GM13976 (cell line): ENCODE data around the gene DRAM2.
A peak's percentile ranks its signal among the peaks of the same experiment; 100 is the strongest.

ENCODE experiments used
- DNase-seq: peaks from one replicate; pipeline ENCODE4 v3.0.0; 2012; ENCODE audit warnings: low spot score
- CTCF ChIP-seq: IDR thresholded peaks from 2 replicates; pipeline ENCODE4 v1.5.1; 2012; ENCODE audit warnings: borderline replicate concordance, mild to moderate bottlenecking; ENCODE audit not compliant: insufficient read depth; ENCODE audit errors: extremely low read depth, missing control alignments, control extremely low read depth
- in situ Hi-C: fragments of 300-500 bp; cut with MboI; formaldehyde crosslinking; loops from one replicate; pipeline ENCODE4 v1.12.0; 2022; ENCODE audit warnings: low sequenced_read_pairs, mixed read lengths, inconsistent platforms; ENCODE audit not compliant: unreplicated experiment

Gene DRAM2

DNA sequence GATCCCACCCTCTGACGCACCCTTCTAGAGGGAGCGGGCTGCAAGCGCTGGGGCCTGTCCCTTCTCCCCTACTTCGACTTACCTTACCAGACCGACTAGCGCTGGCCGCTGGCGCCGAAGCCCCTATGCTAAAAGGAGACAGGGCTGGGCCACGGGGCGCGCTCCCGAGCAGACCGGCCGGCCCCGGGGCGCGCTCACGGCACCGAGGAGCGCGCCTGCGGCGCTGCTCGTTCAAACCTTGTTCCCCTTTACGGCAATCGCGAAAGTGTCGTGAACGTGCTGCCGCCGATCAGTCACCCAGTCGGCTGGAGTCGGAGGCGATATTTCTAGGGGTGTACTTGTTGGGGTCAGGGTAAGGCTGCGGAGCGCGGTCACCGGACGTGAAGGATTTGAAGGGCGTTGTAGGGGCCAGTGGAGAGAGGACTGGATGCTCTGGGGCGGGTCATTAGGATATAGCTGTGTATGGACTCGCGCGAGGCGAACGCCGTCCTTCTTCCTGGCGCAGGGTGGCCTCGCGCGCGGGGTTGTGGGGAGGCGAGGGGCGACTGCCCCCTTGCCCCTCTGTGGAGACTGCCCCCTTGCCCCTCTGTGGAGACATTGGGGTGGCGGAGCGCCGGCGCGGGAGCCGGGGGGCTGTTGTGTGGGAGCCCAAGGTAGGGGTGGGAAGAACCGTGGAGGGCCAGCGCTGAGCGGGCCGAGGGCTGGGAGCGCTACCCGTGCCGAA lies at the start of gene DRAM2, which contains the start of gene CEPT1:
TSS of gene DRAM2 (minus strand) at position 138 of the 724 bp plus-strand sequence. CDS start 8,539 bp downstream, outside the sequence.
TSS of gene CEPT1 (plus strand) at position 268 of the 724 bp plus-strand sequence. CDS start 7,492 bp downstream, outside the sequence.
- in situ Hi-C loops = loop anchor here (5.0 to 10.0 kb wide), 2 partner anchors 77 to 265 kb away; partner anchors contain the start of gene CD53
- DNase-seq = peak; percentile 93
- TF ChIP-seq CTCF = no peak

- no peak for TF ChIP-seq CTCF
- in situ Hi-C loops = no loop called here
- DNase-seq = no peak
These were observed 44.8 kb upstream of the DRAM2 start for GRCh38 chr1:111184663-111185062.

GRCh38 chr1:111183308-111184069 lies 43.6 kb upstream of the DRAM2 start:
- no peak for TF ChIP-seq CTCF
- in situ Hi-C loops = no loop called here
- no peak for DNase-seq

GRCh38 chr1:111182052-111182451 lies 42.2 kb upstream of the DRAM2 start:
- no peak for TF ChIP-seq CTCF
- in situ Hi-C loops = no loop called here
- no peak for DNase-seq

- in situ Hi-C loops = no loop called here
- DNase-seq = no peak
- no peak for TF ChIP-seq CTCF
These were observed 40.2 kb upstream of the DRAM2 start for GRCh38 chr1:111179968-111180533.

- TF ChIP-seq CTCF = no peak
- DNase-seq = no peak
- in situ Hi-C loops = no loop called here
These were observed 36.8 kb upstream of the DRAM2 start for GRCh38 chr1:111176678-111177077.
